B cell (primary cell): ENCODE data around the gene GSTT4. TPM values are rescaled to one million over a fixed set of nuclear protein-coding genes. Genes with fewer than 3 reads are reported as not detected.

Source experiments
- ATAC-seq: fragments of 200-7000 bp; cut with Tn5 transposase; one replicate; pipeline ENCODE4 v1.10.0; 2021; ENCODE audit warnings: low read depth, mild to moderate bottlenecking, moderate number of reproducible peaks, moderate library complexity
- CTCF ChIA-PET: fragments of 350-600 bp; sonication (Branson Sonifier 250); formaldehyde crosslinking; loops from one replicate; lab custom pipeline; 2021; ENCODE audit warnings: antibody characterized with exemption, inconsistent platforms; lab: Charles Lee
- POLR2A ChIA-PET: fragments of 350-600 bp; sonication (Branson Sonifier 250); formaldehyde crosslinking; loops from one replicate; lab custom pipeline; 2021; ENCODE audit warnings: antibody characterized with exemption; lab: Charles Lee
- DNase-seq: peaks from one replicate; pipeline ENCODE4 v3.0.0; 2013
- H2AFZ ChIP-seq: 2 replicates; pipeline ENCODE4 v1.6.1; 2012; ENCODE audit warnings: mild to moderate bottlenecking, low read depth, low read length; ENCODE audit not compliant: insufficient read depth, poor library complexity, severe bottlenecking
- H3K27ac ChIP-seq, 2 donors: 1 replicate in 1 of 2; 2 replicates in 1 of 2; pipeline ENCODE4 v1.5.1; 2012 to 2013; ENCODE audit warnings: low read length in 2 of 2, mild to moderate bottlenecking in 2 of 2, moderate library complexity in 1 of 2
- H3K27me3 ChIP-seq, 4 experiments: fragments of 200-600 bp in 1 of 4; sonication (generic) in 1 of 4; replicated peaks in 1 of 4; 1 replicate in 2 of 4; 2 replicates in 2 of 4; pipeline versions ENCODE4 v1.6.1 to v1.7.0; 2013 to 2016; ENCODE audit warnings: low read length in 3 of 4, mild to moderate bottlenecking in 2 of 4, mixed read lengths in 1 of 4, moderate library complexity in 1 of 4; ENCODE audit not compliant: insufficient read depth in 4 of 4, control insufficient read depth in 3 of 4; ENCODE audit errors: control extremely low read depth in 1 of 4
- H3K36me3 ChIP-seq, 2 experiments: replicated peaks in 1 of 2; 1 replicate in 1 of 2; 2 replicates in 1 of 2; pipeline versions ENCODE4 v1.6.1 to v1.7.1; 2013; ENCODE audit warnings: low read length in 1 of 2; ENCODE audit not compliant: insufficient read depth in 2 of 2, control insufficient read depth in 1 of 2; ENCODE audit errors: control extremely low read depth in 1 of 2, extremely low read depth in 1 of 2
- H3K4me1 ChIP-seq, 2 donors: fragments of 200-600 bp in 1 of 2; sonication (generic) in 1 of 2; 1 replicate in 1 of 2; 2 replicates in 1 of 2; pipeline versions ENCODE4 v1.5.1 to v1.6.1; 2013 to 2017; ENCODE audit warnings: low read length in 2 of 2; ENCODE audit not compliant: control insufficient read depth in 2 of 2, insufficient read depth in 2 of 2
- H3K4me2 ChIP-seq: replicated peaks from 2 replicates; pipeline ENCODE3; 2012; ENCODE audit warnings: mild to moderate bottlenecking, low read depth, low read length; ENCODE audit not compliant: poor library complexity, severe bottlenecking
- H3K4me3 ChIP-seq, 5 experiments: fragments of 200-600 bp in 1 of 5; sonication (generic) in 1 of 5; 1 replicate in 3 of 5; 2 replicates in 2 of 5; pipeline versions ENCODE4 v1.5.1 to v1.7.0; 2011 to 2016; ENCODE audit warnings: low read length in 4 of 5, mild to moderate bottlenecking in 4 of 5, low read depth in 2 of 5, control low read depth in 1 of 5, moderate library complexity in 1 of 5; ENCODE audit not compliant: insufficient read depth in 1 of 5; ENCODE audit errors: control extremely low read depth in 1 of 5, extremely low read depth in 1 of 5
- H3K79me2 ChIP-seq: fragments of 200-600 bp; sonication (generic); one replicate; pipeline ENCODE4 v1.6.0; 2016; ENCODE audit warnings: low read length; ENCODE audit not compliant: control insufficient read depth, insufficient read depth
- H3K9ac ChIP-seq: fragments of 200-600 bp; sonication (generic); 2 replicates; pipeline ENCODE4 v1.6.1; 2017; ENCODE audit warnings: mild to moderate bottlenecking, low read length, moderate library complexity
- H3K9me3 ChIP-seq, 3 donors: one replicate each; pipeline versions ENCODE4 v1.6.1 to v1.7.1; 2013; ENCODE audit warnings: low read length in 2 of 3; ENCODE audit not compliant: control insufficient read depth in 2 of 3, insufficient read depth in 1 of 3; ENCODE audit errors: control extremely low read depth in 1 of 3
- H4K20me1 ChIP-seq: 2 replicates; pipeline ENCODE4 v1.6.0; 2012; ENCODE audit warnings: mild to moderate bottlenecking, low read length; ENCODE audit not compliant: insufficient read depth, control insufficient read depth, poor library complexity, severe bottlenecking
- H3K27ac Mint-ChIP-seq: one replicate; pipeline ENCODE4 v1.8.0; 2021; ENCODE audit warnings: mixed read lengths
- H3K27me3 Mint-ChIP-seq: one replicate; pipeline ENCODE4 v1.8.0; 2021; ENCODE audit warnings: mixed read lengths
- H3K4me1 Mint-ChIP-seq: one replicate; pipeline ENCODE4 v1.8.0; 2021; ENCODE audit warnings: mixed read lengths
- H3K4me3 Mint-ChIP-seq: one replicate; pipeline ENCODE4 v1.8.0; 2021; ENCODE audit warnings: mixed read lengths
- H3K9me3 Mint-ChIP-seq: one replicate; pipeline ENCODE4 v1.8.0; 2022; ENCODE audit warnings: mixed read lengths; ENCODE audit not compliant: insufficient read depth
- CTCF ChIP-seq: fragments of 200-600 bp; IDR thresholded peaks from one replicate; pipeline ENCODE4 v1.8.0; 2022; ENCODE audit warnings: antibody characterized with exemption, mild to moderate bottlenecking
- EZH2 ChIP-seq: IDR thresholded peaks from 2 replicates; pipeline ENCODE4 v1.6.1; 2012; ENCODE audit warnings: borderline replicate concordance, low read depth, mild to moderate bottlenecking, moderate library complexity, low read length; ENCODE audit not compliant: insufficient read depth, poor library complexity, severe bottlenecking
- WGBS: methylation state at CpG from one replicate; pipeline ENCODE4 v1.1.5; 2013; ENCODE audit warnings: missing lambda C conversion rate; ENCODE audit not compliant: insufficient coverage; 5-methylcytosine and 5-hydroxymethylcytosine counted together
- intact Hi-C: fragments of 100-400 bp; cut with micrococcal nuclease; formaldehyde crosslinking; loops from one replicate; pipeline ENCODE4 v1.10.0; 2022
- polyA plus RNA-seq: library from polyadenylated mRNA; depleted of rRNA; stranded (reverse); fragments of >200 nt; gene quantifications from 2 replicates; pipeline ENCODE4 v1.2.3, GENCODE V29; 2012
- total RNA-seq, 2 donors: library from RNA; stranded (reverse); fragments of 120-200 nt in 1 of 2; gene quantifications; 1 replicate in 1 of 2; 2 replicates in 1 of 2; pipeline versions ENCODE4 v1.2.3 to v1.2.4, GENCODE V29; 2013 to 2022

GSTT4 gene
- total and polyA plus RNA-seq, 2 donors (not counting 1 experiment from before 2014, with no cell fraction given), result not detected

GRCh38 chr22:24027991-24028390, 22.7 kb upstream of the GSTT4 start:
- Histone ChIP-seq H3K36me3 (peaks cover 0 to 6% of the 10 kb centered on the region in 2 experiments), H3K27ac (no peak overlapping the region), H3K4me3 (no peak overlapping the region), H3K27me3 (no peaks in the 10 kb centered on the region), H3K4me1 (peaks cover 15% of the 10 kb centered on the region in 2 donors), H3K9me3 (no peaks in the 10 kb centered on the region), H2AFZ (no peak overlapping the region), H3K4me2 (no peak overlapping the region), H3K79me2 (peaks cover 83% of the 10 kb centered on the region), H4K20me1 (peaks cover 12% of the 10 kb centered on the region), H3K9ac (no peak overlapping the region)
- peaks cover 18% of the 10 kb centered on the region for H3K4me1 Mint-ChIP-seq
- POLR2A ChIA-PET, result no interaction called here
- intact Hi-C loops, result no loop called here
- no peak overlapping the region for H3K27ac Mint-ChIP-seq
- 86% methylated on average over 2 of the region's 2 CpGs for WGBS
- no peaks in the 10 kb centered on the region for H3K9me3 Mint-ChIP-seq
- TF ChIP-seq CTCF (no peak), EZH2 (no peak)
- DNase-seq, result no peak
- no peak for ATAC-seq
- H3K4me3 Mint-ChIP-seq, result no peak overlapping the region
- H3K27me3 Mint-ChIP-seq, result no peaks in the 10 kb centered on the region
- CTCF ChIA-PET, result no interaction called here

GRCh38 chr22:24027389-24027975, 22.2 kb upstream of the GSTT4 start:
- WGBS, result 100% methylated on average over 1 of the region's 3 CpGs
- POLR2A ChIA-PET, result no interaction called here

More at GRCh38 chr22:24027389-24027975, 22.2 kb upstream of the GSTT4 start:
- Histone ChIP-seq H3K79me2 (peaks cover 80% of the 10 kb centered on the region), H3K27ac (no peak overlapping the region), H3K9me3 (no peaks in the 10 kb centered on the region), H2AFZ (no peak overlapping the region), H3K4me3 (no peak overlapping the region), H3K36me3 (peaks cover 0 to 6% of the 10 kb centered on the region in 2 experiments), H3K27me3 (no peaks in the 10 kb centered on the region), H3K9ac (no peak overlapping the region), H4K20me1 (peaks cover 12% of the 10 kb centered on the region), H3K4me1 (peaks cover 15% of the 10 kb centered on the region in 2 donors), H3K4me2 (no peak overlapping the region)
- ATAC-seq (no peak), DNase-seq (no peak)
- Mint-ChIP-seq H3K4me1 (peaks cover 18% of the 10 kb centered on the region), H3K27ac (no peak overlapping the region), H3K27me3 (no peaks in the 10 kb centered on the region), H3K9me3 (no peaks in the 10 kb centered on the region), H3K4me3 (no peak overlapping the region)
- CTCF ChIA-PET, result no interaction called here
- intact Hi-C loops, result no loop called here
- TF ChIP-seq EZH2 (no peak), CTCF (no peak)
